ENCODE data around the gene DENND1A.

DNA sequence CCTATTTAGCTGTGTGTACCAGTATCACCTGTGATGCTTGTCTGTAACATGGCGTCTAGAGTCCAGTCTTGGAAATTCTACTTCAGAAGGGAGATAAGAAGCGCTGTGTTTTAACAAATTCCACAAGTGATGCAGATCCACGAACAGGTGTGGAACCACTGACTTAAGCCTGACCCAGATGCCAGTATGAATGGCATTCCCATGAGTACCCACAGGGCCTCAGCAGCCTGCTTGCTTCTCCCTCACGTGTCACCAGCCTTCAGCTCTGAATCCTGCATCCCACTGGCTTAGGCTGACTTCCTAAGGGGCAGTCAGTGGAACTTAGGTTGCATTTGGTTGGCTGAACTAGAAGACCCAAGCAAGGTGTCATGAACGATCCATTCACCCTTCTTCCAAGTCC, 8.5 kb upstream of the DENND1A start:
- TF ChIP-seq POLR2AphosphoS5 (IDR thresholded peaks at IDR 0.05) (no peak), CTCF (IDR thresholded peaks at IDR 0.05) (no peak)
